ENCODE results near the gene TRAIP. TPM values are rescaled to one million over a fixed set of nuclear protein-coding genes. Genes with fewer than 3 reads are reported as not detected.

The TRAIP gene
- total RNA-seq, 2 experiments from 2014 or later = 23.2 to 25.1 TPM

GRCh38 chr3:49780080-49780974 lies 76.0 kb downstream of the TRAIP start:
- peaks cover 31% of the 10 kb centered on the region for H3K36me3 Mint-ChIP-seq (ENCODE audit: low read depth)
- intact Hi-C loops (cut with micrococcal nuclease) = no loop called here
- CTCF ChIA-PET = interaction anchor here (1.0 kb wide), 1 partner anchor 59 kb away, joined by 4 read pairs; no protein-coding TSS in a partner anchor
- peaks cover 41% of the 10 kb centered on the region for H3K4me1 Mint-ChIP-seq (ENCODE audit: low read depth)
- ATAC-seq = no peak
- no peaks in the 10 kb centered on the region for H3K27me3 Mint-ChIP-seq
- POLR2A ChIA-PET = no interaction called here
- H3K9me3 Mint-ChIP-seq = no peaks in the 10 kb centered on the region
- no peak for DNase-seq
- no peak overlapping the region for H3K27ac Mint-ChIP-seq
- TF ChIP-seq, protein P1, sequence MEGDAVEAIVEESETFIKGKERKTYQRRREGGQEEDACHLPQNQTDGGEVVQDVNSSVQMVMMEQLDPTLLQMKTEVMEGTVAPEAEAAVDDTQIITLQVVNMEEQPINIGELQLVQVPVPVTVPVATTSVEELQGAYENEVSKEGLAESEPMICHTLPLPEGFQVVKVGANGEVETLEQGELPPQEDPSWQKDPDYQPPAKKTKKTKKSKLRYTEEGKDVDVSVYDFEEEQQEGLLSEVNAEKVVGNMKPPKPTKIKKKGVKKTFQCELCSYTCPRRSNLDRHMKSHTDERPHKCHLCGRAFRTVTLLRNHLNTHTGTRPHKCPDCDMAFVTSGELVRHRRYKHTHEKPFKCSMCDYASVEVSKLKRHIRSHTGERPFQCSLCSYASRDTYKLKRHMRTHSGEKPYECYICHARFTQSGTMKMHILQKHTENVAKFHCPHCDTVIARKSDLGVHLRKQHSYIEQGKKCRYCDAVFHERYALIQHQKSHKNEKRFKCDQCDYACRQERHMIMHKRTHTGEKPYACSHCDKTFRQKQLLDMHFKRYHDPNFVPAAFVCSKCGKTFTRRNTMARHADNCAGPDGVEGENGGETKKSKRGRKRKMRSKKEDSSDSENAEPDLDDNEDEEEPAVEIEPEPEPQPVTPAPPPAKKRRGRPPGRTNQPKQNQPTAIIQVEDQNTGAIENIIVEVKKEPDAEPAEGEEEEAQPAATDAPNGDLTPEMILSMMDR (IDR thresholded peaks at IDR 0.05) = no peak
- H3K4me3 Mint-ChIP-seq = no peak overlapping the region

DNA sequence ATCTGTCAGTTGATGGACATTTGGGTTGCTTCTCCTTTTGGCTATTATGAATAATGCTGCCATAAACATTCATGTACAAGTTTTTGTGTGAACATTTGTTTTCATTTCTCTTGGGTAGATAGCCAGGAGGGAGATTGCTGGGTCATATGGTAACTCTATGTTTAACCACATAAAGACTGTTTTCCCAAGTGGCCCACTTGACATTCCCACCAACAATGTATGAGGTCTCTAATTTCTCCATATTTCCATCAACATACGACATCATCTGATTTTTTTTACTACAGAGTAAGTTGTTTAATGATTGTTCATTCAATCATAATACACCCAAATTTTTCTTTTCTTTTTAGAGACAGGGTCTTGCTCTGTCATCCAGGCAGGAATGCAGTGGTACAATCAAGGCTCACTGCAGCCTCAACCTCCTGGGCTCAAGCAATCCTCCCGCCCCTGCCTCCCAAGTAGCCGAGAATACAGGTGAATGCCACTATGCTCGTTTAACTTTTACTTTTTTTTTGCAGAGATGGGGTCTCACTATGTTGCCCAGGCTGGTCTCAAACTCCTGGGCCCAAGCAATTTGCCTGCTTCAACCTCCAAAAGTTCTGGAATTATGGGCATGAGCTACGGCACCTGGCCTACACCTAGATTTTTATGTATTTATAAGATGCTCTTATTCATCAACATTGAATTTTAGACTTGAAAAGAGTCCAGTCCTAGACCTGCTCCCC lies 76.8 kb downstream of the TRAIP start:
- no peak overlapping the region for H3K27ac Mint-ChIP-seq
- TF ChIP-seq, protein P1 (IDR thresholded peaks at IDR 0.05) = no peak
- H3K4me3 Mint-ChIP-seq = no peak overlapping the region
- ChIA-PET CTCF (interaction anchor here (0.8 to 1.0 kb wide), 2 partner anchors 60 to 239 kb away, joined by 3 to 4 read pairs; no protein-coding TSS in a partner anchor), POLR2A (no interaction called here)
- DNase-seq (no peak), ATAC-seq (no peak)
- H3K4me1 Mint-ChIP-seq (ENCODE audit: low read depth) = peaks cover 38% of the 10 kb centered on the region
- H3K27me3 Mint-ChIP-seq = no peaks in the 10 kb centered on the region
- H3K36me3 Mint-ChIP-seq (ENCODE audit: low read depth) = peaks cover 27% of the 10 kb centered on the region
- no peaks in the 10 kb centered on the region for H3K9me3 Mint-ChIP-seq
- intact Hi-C loops (cut with micrococcal nuclease) = no loop called here

Small RNAs within 50 kb of the gene (microRNA-seq; reads per million reads assigned to microRNA genes)
- gene MIR5193 (ENCODE audit: borderline microRNAs expressed, borderline replicate concordance) = 3.0 reads per million, percentile 4 among the genes with 10 or more reads in this experiment

Other genes starting within 250 kb of the TRAIP start
- gene APEH, start 182.2 kb downstream of the TRAIP start, total RNA-seq = 100 to 1,000 TPM; 165 to 166 TPM
- gene MST1, start 167.1 kb downstream of the TRAIP start, total RNA-seq = 10 to 100 TPM in 1 of 2 experiments, 1 to 10 TPM in 1; 9.6 to 11.8 TPM
- gene RNF123, start 167.0 kb downstream of the TRAIP start, total RNA-seq = 10 to 100 TPM; 22.0 to 31.7 TPM
- under 1 TPM in 1 of 2 experiments, not detected in 1; 0.23 TPM for gene AMIGO3, start 136.9 kb downstream of the TRAIP start, total RNA-seq
- 10 to 100 TPM; 34.7 to 35.2 TPM for gene GMPPB, start 132.6 kb downstream of the TRAIP start, total RNA-seq
- 10 to 100 TPM; 23.5 to 24.2 TPM for gene IP6K1, start 70.0 kb downstream of the TRAIP start, total RNA-seq
- gene CDHR4, start 56.7 kb downstream of the TRAIP start, total RNA-seq = not detected
- 1 to 10 TPM; 1.8 to 2.8 TPM for gene INKA1, start 53.3 kb downstream of the TRAIP start, total RNA-seq
- gene UBA7, start 42.6 kb downstream of the TRAIP start, total RNA-seq = 10 to 100 TPM; 69.9 to 72.3 TPM
- 1 to 10 TPM; 1.8 to 2.1 TPM for gene CAMKV, start 13.3 kb upstream of the TRAIP start, total RNA-seq
- 1 to 10 TPM in 1 of 2 experiments, under 1 TPM in 1; 0.79 to 1.1 TPM for gene MST1R, start 47.3 kb upstream of the TRAIP start, total RNA-seq
- 1 to 10 TPM; 6.9 to 8.5 TPM for gene MON1A, start 73.2 kb upstream of the TRAIP start, total RNA-seq
- gene RBM6, start 83.6 kb upstream of the TRAIP start, total RNA-seq = 10 to 100 TPM; 90.8 to 95.2 TPM
- 100 to 1,000 TPM; 103 to 106 TPM for gene RBM5, start 232.4 kb upstream of the TRAIP start, total RNA-seq